Measurements from ENCODE around the gene GNAT2. TPM values are rescaled to one million over a fixed set of nuclear protein-coding genes. Genes with fewer than 3 reads are reported as not detected.

The GNAT2 gene
- total RNA-seq, 1 experiment from 2014 or later, result not detected

DNA sequence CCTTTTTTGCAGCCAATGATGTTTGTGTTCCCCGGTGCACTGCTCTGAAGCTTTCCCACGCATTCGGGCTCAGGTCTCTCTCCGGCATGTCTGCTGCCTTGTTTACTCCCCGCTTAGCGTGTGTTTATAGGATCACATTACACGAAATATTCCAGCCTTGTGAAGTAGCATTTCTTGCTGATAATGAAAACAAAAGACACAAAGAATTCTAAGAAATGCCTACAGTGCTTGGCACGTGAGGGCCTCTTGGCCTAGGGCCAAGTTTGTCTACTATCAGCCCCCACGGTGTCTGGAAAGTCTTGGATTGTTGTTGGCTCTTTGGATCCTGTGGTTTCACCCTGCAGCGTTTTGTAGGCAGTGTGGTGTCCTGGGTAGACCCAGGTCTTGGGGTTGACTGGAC is 25.3 kb upstream of the GNAT2 start:
- Mint-ChIP-seq H3K27me3 (ENCODE audit: unreplicated experiment) (no peaks in the 10 kb centered on the region), H3K4me3 (ENCODE audit: low read depth, unreplicated experiment) (peak overlapping the region; percentile 34), H3K27ac (ENCODE audit: unreplicated experiment) (no peak overlapping the region), H3K36me3 (ENCODE audit: insufficient read depth, unreplicated experiment) (peaks cover 10% of the 10 kb centered on the region), H3K9me3 (ENCODE audit: low read depth, unreplicated experiment) (no peaks in the 10 kb centered on the region), H3K4me1 (ENCODE audit: low read depth, unreplicated experiment) (peaks cover 16% of the 10 kb centered on the region)
- intact Hi-C loops (cut with micrococcal nuclease; ENCODE audit: unreplicated experiment), result loop anchor here (5.0 kb wide), 3 partner anchors 58 to 338 kb away; partner anchors contain the start of genes AHCYL1 and GNAI3
- peak; percentile 42 for DNase-seq
- no TSS peak for BruUV-seq (replicated peaks)
- CTCF ChIA-PET, result interaction anchor here (0.7 to 1.5 kb wide), 2 partner anchors 59 to 89 kb away, joined by 3 read pairs; no protein-coding TSS in a partner anchor
- TF ChIP-seq, protein P1, sequence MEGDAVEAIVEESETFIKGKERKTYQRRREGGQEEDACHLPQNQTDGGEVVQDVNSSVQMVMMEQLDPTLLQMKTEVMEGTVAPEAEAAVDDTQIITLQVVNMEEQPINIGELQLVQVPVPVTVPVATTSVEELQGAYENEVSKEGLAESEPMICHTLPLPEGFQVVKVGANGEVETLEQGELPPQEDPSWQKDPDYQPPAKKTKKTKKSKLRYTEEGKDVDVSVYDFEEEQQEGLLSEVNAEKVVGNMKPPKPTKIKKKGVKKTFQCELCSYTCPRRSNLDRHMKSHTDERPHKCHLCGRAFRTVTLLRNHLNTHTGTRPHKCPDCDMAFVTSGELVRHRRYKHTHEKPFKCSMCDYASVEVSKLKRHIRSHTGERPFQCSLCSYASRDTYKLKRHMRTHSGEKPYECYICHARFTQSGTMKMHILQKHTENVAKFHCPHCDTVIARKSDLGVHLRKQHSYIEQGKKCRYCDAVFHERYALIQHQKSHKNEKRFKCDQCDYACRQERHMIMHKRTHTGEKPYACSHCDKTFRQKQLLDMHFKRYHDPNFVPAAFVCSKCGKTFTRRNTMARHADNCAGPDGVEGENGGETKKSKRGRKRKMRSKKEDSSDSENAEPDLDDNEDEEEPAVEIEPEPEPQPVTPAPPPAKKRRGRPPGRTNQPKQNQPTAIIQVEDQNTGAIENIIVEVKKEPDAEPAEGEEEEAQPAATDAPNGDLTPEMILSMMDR (IDR thresholded peaks at IDR 0.05; ENCODE audit: unreplicated experiment), result no peak

DNA sequence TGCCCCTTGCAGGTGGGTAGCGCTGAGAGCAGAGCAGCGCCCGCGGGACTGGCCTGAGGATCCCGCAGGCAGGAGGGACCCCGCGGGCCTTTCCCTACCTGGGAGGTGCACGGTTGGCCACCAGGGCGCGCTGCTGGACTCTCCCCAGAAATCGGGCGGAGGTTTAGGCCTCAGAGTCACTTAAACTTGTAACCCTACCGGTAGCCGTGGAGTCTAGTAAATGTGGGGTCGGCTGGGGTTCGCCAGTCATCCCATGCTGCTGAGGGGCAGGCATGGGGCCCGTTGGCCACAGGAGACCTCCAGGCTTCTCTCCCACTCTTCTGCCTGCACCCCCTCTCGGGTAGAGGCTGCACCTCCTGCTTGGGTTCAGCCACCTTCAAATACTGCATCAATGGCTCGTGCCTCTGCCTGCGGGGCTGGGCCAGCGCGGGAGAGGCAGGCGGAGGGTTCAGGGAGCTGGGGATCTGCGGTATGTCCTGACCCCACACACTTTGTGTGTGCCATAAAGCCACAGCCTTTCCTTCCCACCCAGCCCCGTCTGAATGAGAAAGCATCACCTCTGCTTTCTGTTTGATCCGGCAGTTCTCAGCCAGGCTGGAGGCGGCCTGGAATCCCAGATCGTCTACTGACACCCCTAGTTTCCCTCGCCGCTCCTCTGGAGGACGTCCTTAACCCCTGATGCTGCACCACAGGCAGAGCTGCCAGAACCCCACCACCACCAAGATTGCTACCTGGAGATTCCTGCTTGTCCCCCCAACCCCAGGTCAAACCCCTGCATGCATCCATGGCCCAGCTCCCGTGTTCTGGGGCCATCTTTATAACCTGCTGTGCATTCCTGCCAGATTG is 24.2 kb upstream of the GNAT2 start:
- peak; percentile 88 for DNase-seq
- no peaks in the 10 kb centered on the region for H3K27me3 Mint-ChIP-seq (ENCODE audit: unreplicated experiment)
- no peaks in the 10 kb centered on the region for H3K9me3 Mint-ChIP-seq (ENCODE audit: low read depth, unreplicated experiment)
- intact Hi-C loops (cut with micrococcal nuclease; ENCODE audit: unreplicated experiment), result loop anchor here (1.0 to 5.0 kb wide), 4 partner anchors 59 to 339 kb away; partner anchors contain the start of genes AHCYL1 and GNAI3
- CTCF ChIA-PET, result interaction anchor here (1.5 kb wide), 1 partner anchor 60 kb away, joined by 3 read pairs; no protein-coding TSS in a partner anchor
- H3K4me3 Mint-ChIP-seq (ENCODE audit: low read depth, unreplicated experiment), result no peak overlapping the region
- no peak overlapping the region for H3K27ac Mint-ChIP-seq (ENCODE audit: unreplicated experiment)
- BruUV-seq (replicated peaks), result no TSS peak
- peaks cover 16% of the 10 kb centered on the region for H3K4me1 Mint-ChIP-seq (ENCODE audit: low read depth, unreplicated experiment)
- TF ChIP-seq, protein P1 (IDR thresholded peaks at IDR 0.05; ENCODE audit: unreplicated experiment), result peak; percentile 64
- H3K36me3 Mint-ChIP-seq (ENCODE audit: insufficient read depth, unreplicated experiment), result peaks cover 10% of the 10 kb centered on the region

DNA sequence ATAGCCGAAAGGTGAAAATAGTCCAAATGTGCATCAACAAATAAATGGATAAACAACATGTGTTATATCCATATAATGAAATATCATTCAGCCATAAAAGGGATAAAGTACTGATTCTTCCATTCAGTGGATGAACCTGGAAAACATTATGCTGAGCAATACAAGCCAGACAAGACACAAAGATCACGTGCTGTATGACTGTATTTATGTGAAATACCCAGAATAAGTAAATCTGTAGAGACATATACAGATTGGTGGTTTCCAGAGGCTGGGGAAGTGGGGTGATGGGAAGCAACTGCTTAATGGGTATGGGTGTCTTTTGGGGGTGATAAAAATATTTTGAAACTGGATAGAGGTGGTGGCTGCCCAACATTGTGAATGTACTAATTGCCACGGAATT is 23.2 kb upstream of the GNAT2 start:
- no TSS peak for BruUV-seq (replicated peaks)
- Mint-ChIP-seq H3K27ac (ENCODE audit: unreplicated experiment) (no peak overlapping the region), H3K9me3 (ENCODE audit: low read depth, unreplicated experiment) (no peaks in the 10 kb centered on the region)

DNA sequence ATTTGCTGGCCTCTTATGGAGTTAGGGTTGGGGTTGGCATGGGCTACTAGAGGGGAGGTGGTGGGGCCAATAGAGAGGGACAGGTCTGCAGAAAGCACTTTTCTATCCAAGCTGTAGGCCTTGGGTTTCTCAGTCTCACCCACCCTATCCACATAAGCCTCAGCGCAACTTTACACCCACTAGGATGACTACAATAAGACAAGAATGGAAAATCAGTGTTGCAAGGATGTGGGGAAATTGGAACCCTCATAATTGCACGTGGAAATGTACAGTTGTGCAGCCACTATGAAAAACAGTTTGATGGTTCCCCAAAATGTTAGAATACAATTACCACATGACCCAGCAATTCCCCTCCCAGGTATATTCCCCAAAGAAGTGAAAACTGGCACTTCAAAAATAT is 22.4 kb upstream of the GNAT2 start:
- intact Hi-C loops (cut with micrococcal nuclease; ENCODE audit: unreplicated experiment), result loop anchor here (5.0 kb wide), 3 partner anchors 60 to 340 kb away; partner anchors contain the start of genes AHCYL1 and GNAI3
- no peak for DNase-seq
- BruUV-seq (replicated peaks), result no TSS peak
- Mint-ChIP-seq H3K9me3 (ENCODE audit: low read depth, unreplicated experiment) (no peaks in the 10 kb centered on the region), H3K27ac (ENCODE audit: unreplicated experiment) (no peak overlapping the region), H3K4me1 (ENCODE audit: low read depth, unreplicated experiment) (peaks cover 16% of the 10 kb centered on the region), H3K27me3 (ENCODE audit: unreplicated experiment) (no peaks in the 10 kb centered on the region), H3K4me3 (ENCODE audit: low read depth, unreplicated experiment) (no peak overlapping the region), H3K36me3 (ENCODE audit: insufficient read depth, unreplicated experiment) (peaks cover 15% of the 10 kb centered on the region)
- CTCF ChIA-PET, result interaction anchor here (3.3 kb wide), 1 partner anchor 95 kb away, joined by 26 read pairs; no protein-coding TSS in a partner anchor
- TF ChIP-seq, protein P1 (IDR thresholded peaks at IDR 0.05; ENCODE audit: unreplicated experiment), result no peak

More for the DNA sequence above, 23.2 kb upstream of the GNAT2 start:
- H3K4me3 Mint-ChIP-seq (ENCODE audit: low read depth, unreplicated experiment), result no peak overlapping the region
- H3K36me3 Mint-ChIP-seq (ENCODE audit: insufficient read depth, unreplicated experiment), result peaks cover 15% of the 10 kb centered on the region
- H3K27me3 Mint-ChIP-seq (ENCODE audit: unreplicated experiment), result no peaks in the 10 kb centered on the region
- CTCF ChIA-PET, result no interaction called here
- H3K4me1 Mint-ChIP-seq (ENCODE audit: low read depth, unreplicated experiment), result peaks cover 16% of the 10 kb centered on the region
- TF ChIP-seq, protein P1 (IDR thresholded peaks at IDR 0.05; ENCODE audit: unreplicated experiment), result no peak
- intact Hi-C loops (cut with micrococcal nuclease; ENCODE audit: unreplicated experiment), result loop anchor here (1.0 to 5.0 kb wide), 4 partner anchors 60 to 340 kb away; partner anchors contain the start of genes AHCYL1 and GNAI3
- no peak for DNase-seq
